T-helper 2 cell treated with Interferon-gamma antibody and Interleukin-4, amounts not matched to agents 100 ng/mL and 5 ng/mL, for 36 hours (primary cell): ENCODE measurements around the gene DEGS1. TPM values are rescaled to one million over a fixed set of nuclear protein-coding genes. Genes with fewer than 3 reads are reported as not detected.

ENCODE experiments used
- total RNA-seq: library from RNA; stranded (reverse); gene quantifications from 2 replicates; pipeline ENCODE4 v1.2.3, GENCODE V29; 2022

The DEGS1 gene
- total RNA-seq, 1 donor from 2014 or later = 66.1 TPM

Other genes starting within 250 kb of the DEGS1 start
- gene FBXO28, start 69.1 kb upstream of the DEGS1 start, total RNA-seq = 21.1 and 26.3 TPM in 2 replicates
- gene NVL, start 146.9 kb downstream of the DEGS1 start, total RNA-seq = 44.7 and 45.7 TPM in 2 replicates
- 40.3 and 42.4 TPM in 2 replicates for gene CNIH4, start 173.6 kb downstream of the DEGS1 start, total RNA-seq